WTC11 (cell line): ENCODE measurements around the gene LRRC8D. TPM values are rescaled to one million over a fixed set of nuclear protein-coding genes. Genes with fewer than 3 reads are reported as not detected.

Experiments
- ATAC-seq: fragments of 200-7000 bp; cut with Tn5 transposase; 2 replicates; pipeline ENCODE4 v1.10.0; 2021; ENCODE audit warnings: mild to moderate bottlenecking, moderate library complexity
- CTCF ChIA-PET: fragments of 300-600 bp; sonication (Branson Sonifier 250); formaldehyde crosslinking; loops from one replicate; lab custom pipeline; 2021; ENCODE audit warnings: antibody characterized with exemption; lab: Charles Lee
- POLR2A ChIA-PET: fragments of 350-600 bp; sonication (Branson Sonifier 250); formaldehyde crosslinking; loops from one replicate; lab custom pipeline; 2021; ENCODE audit warnings: antibody characterized with exemption; lab: Charles Lee
- DNase-seq: peaks from one replicate; pipeline ENCODE4 v3.0.0; 2021; ENCODE audit warnings: low spot score
- H3K27ac Mint-ChIP-seq: 2 replicates; pipeline ENCODE4 v1.8.0; 2021; ENCODE audit warnings: mixed read lengths
- H3K27me3 Mint-ChIP-seq: 2 replicates; pipeline ENCODE4 v1.8.0; 2021; ENCODE audit warnings: low read depth, mild to moderate bottlenecking, moderate library complexity, mixed read lengths
- H3K36me3 Mint-ChIP-seq: 2 replicates; pipeline ENCODE4 v1.8.0; 2021; ENCODE audit warnings: mixed read lengths
- H3K4me1 Mint-ChIP-seq: 2 replicates; pipeline ENCODE4 v1.8.0; 2022; ENCODE audit warnings: mixed read lengths
- H3K4me3 Mint-ChIP-seq: 2 replicates; pipeline ENCODE4 v1.8.0; 2021; ENCODE audit warnings: mild to moderate bottlenecking, moderate library complexity, mixed read lengths
- H3K9me3 Mint-ChIP-seq: 2 replicates; pipeline ENCODE4 v1.8.0; 2021; ENCODE audit warnings: mixed read lengths
- ARID4B ChIP-seq: sonication (generic); formaldehyde crosslinking; IDR thresholded peaks from 2 replicates; pipeline ENCODE4 v1.8.0; 2023; ENCODE audit warnings: missing genetic modification reagents, mild to moderate bottlenecking, borderline replicate concordance
- ATF2 ChIP-seq: sonication (generic); formaldehyde crosslinking; IDR thresholded peaks from 2 replicates; pipeline ENCODE4 v1.8.1; 2022; ENCODE audit warnings: low read depth, missing genetic modification reagents, borderline replicate concordance
- ATF3 ChIP-seq: sonication (generic); formaldehyde crosslinking; conservative IDR thresholded peaks from 2 replicates; pipeline ENCODE4 v1.8.1; 2022; ENCODE audit warnings: mild to moderate bottlenecking, missing genetic modification reagents
- EMX1 ChIP-seq: fragments of 250-450 bp; sonication (Bioruptor Pico); IDR thresholded peaks from 2 replicates; pipeline ENCODE4 v1.8.0; 2021; ENCODE audit warnings: mild to moderate bottlenecking
- FOXK1 ChIP-seq: sonication (generic); formaldehyde crosslinking; IDR thresholded peaks from 2 replicates; pipeline ENCODE4 v1.8.0; 2022; ENCODE audit warnings: mild to moderate bottlenecking, moderate library complexity, missing genetic modification reagents
- FOXP1 ChIP-seq: sonication (generic); formaldehyde crosslinking; IDR thresholded peaks from 2 replicates; pipeline ENCODE4 v1.8.0; 2022; ENCODE audit warnings: missing genetic modification reagents, mild to moderate bottlenecking, moderate library complexity, borderline replicate concordance
- GABPB1 ChIP-seq: sonication (generic); formaldehyde crosslinking; IDR thresholded peaks from 2 replicates; pipeline ENCODE4 v1.8.1; 2023; ENCODE audit warnings: mild to moderate bottlenecking, missing genetic modification reagents
- KAT7 ChIP-seq: sonication (generic); formaldehyde crosslinking; IDR thresholded peaks from 2 replicates; pipeline ENCODE4 v1.8.1; 2023; ENCODE audit warnings: missing genetic modification reagents, mild to moderate bottlenecking, borderline replicate concordance
- NFE2L1 ChIP-seq: sonication (generic); formaldehyde crosslinking; IDR thresholded peaks from 2 replicates; pipeline ENCODE4 v1.8.1; 2023; ENCODE audit warnings: missing genetic modification reagents
- NR1H2 ChIP-seq: sonication (generic); formaldehyde crosslinking; IDR thresholded peaks from 2 replicates; pipeline ENCODE4 v1.9.0; 2021; ENCODE audit warnings: mild to moderate bottlenecking, moderate library complexity, missing genetic modification reagents
- PRDM15 ChIP-seq: sonication (generic); formaldehyde crosslinking; IDR thresholded peaks from 2 replicates; pipeline ENCODE4 v1.8.0; 2022; ENCODE audit warnings: missing genetic modification reagents
- RORB ChIP-seq: fragments of 250-450 bp; sonication (Bioruptor Pico); IDR thresholded peaks from 2 replicates; pipeline ENCODE4 v1.9.0; 2021; ENCODE audit warnings: mild to moderate bottlenecking
- SMAD4 ChIP-seq: sonication (generic); formaldehyde crosslinking; IDR thresholded peaks from 2 replicates; pipeline ENCODE4 v1.8.0; 2022; ENCODE audit warnings: mild to moderate bottlenecking, missing genetic modification reagents
- total RNA-seq: library from RNA; stranded (reverse); gene quantifications from 3 replicates; pipeline ENCODE4 v1.2.3, GENCODE V29; 2021
- TF ChIP-seq, protein P1 (sequence below): sonication (generic); formaldehyde crosslinking; IDR thresholded peaks from 2 replicates; pipeline ENCODE4 v1.8.1; 2023; ENCODE audit warnings: mild to moderate bottlenecking, missing genetic modification reagents
- TF ChIP-seq, protein P2 (sequence below): fragments of 250-450 bp; sonication (Bioruptor Pico); IDR thresholded peaks from 2 replicates; pipeline ENCODE4 v1.9.0; 2021; ENCODE audit warnings: mild to moderate bottlenecking, borderline replicate concordance
- TF ChIP-seq, protein P3 (sequence below): fragments of 250-450 bp; sonication (Bioruptor Pico); IDR thresholded peaks from 2 replicates; pipeline ENCODE4 v2.1.2; 2022; ENCODE audit warnings: mild to moderate bottlenecking, moderate library complexity

The LRRC8D gene
- total RNA-seq, 1 experiment from 2014 or later: 42.6 TPM

GRCh38 chr1:89957107-89957506, 136.3 kb downstream of the LRRC8D start:
- H3K27me3 Mint-ChIP-seq: no peaks in the 10 kb centered on the region; the same call in 1 of the 2 replicates
- no peak for TF ChIP-seq GABPB1
- no peak for TF ChIP-seq FOXP1 (CRISPR knock-in tag)
- TF ChIP-seq, protein P1, sequence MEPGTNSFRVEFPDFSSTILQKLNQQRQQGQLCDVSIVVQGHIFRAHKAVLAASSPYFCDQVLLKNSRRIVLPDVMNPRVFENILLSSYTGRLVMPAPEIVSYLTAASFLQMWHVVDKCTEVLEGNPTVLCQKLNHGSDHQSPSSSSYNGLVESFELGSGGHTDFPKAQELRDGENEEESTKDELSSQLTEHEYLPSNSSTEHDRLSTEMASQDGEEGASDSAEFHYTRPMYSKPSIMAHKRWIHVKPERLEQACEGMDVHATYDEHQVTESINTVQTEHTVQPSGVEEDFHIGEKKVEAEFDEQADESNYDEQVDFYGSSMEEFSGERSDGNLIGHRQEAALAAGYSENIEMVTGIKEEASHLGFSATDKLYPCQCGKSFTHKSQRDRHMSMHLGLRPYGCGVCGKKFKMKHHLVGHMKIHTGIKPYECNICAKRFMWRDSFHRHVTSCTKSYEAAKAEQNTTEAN (CRISPR knock-in tag): no peak
- no peak for TF ChIP-seq EMX1 (CRISPR knock-in tag)
- no peak for TF ChIP-seq KAT7
- no peak for TF ChIP-seq ATF3
- peaks cover 33% of the 10 kb centered on the region for H3K4me1 Mint-ChIP-seq
- peak overlapping the region; percentile 13; the same call in 1 of the 2 replicates for H3K27ac Mint-ChIP-seq
- no peak overlapping the region for H3K4me3 Mint-ChIP-seq
- CTCF ChIA-PET: no interaction called here
- H3K36me3 Mint-ChIP-seq: peaks cover 8% of the 10 kb centered on the region
- POLR2A ChIA-PET: no interaction called here
- DNase-seq: no peak
- peaks cover 13% of the 10 kb centered on the region for H3K9me3 Mint-ChIP-seq
- ATAC-seq: no peak

- Mint-ChIP-seq H3K9me3 (peaks cover 17% of the 10 kb centered on the region), H3K4me3 (no peak overlapping the region), H3K36me3 (peaks cover 8% of the 10 kb centered on the region), H3K4me1 (peaks cover 24% of the 10 kb centered on the region), H3K27ac (no peak overlapping the region), H3K27me3 (no peaks in the 10 kb centered on the region; the same call in none of the 2 replicates)
- no peak for ATAC-seq
- no peak for DNase-seq
- ChIA-PET CTCF (interaction anchor here (1.7 kb wide), 1 partner anchor 116 kb away, joined by 3 read pairs; no protein-coding TSS in a partner anchor), POLR2A (no interaction called here)
- TF ChIP-seq NR1H2 (CRISPR knock-in tag) (no peak), NFE2L1 (CRISPR knock-in tag) (no peak), ATF2 (CRISPR knock-in tag) (no peak), RORB (no peak), FOXK1 (CRISPR knock-in tag) (no peak), PRDM15 (CRISPR knock-in tag) (no peak), SMAD4 (CRISPR knock-in tag) (no peak), ARID4B (CRISPR knock-in tag) (no peak)
- TF ChIP-seq, protein P2, sequence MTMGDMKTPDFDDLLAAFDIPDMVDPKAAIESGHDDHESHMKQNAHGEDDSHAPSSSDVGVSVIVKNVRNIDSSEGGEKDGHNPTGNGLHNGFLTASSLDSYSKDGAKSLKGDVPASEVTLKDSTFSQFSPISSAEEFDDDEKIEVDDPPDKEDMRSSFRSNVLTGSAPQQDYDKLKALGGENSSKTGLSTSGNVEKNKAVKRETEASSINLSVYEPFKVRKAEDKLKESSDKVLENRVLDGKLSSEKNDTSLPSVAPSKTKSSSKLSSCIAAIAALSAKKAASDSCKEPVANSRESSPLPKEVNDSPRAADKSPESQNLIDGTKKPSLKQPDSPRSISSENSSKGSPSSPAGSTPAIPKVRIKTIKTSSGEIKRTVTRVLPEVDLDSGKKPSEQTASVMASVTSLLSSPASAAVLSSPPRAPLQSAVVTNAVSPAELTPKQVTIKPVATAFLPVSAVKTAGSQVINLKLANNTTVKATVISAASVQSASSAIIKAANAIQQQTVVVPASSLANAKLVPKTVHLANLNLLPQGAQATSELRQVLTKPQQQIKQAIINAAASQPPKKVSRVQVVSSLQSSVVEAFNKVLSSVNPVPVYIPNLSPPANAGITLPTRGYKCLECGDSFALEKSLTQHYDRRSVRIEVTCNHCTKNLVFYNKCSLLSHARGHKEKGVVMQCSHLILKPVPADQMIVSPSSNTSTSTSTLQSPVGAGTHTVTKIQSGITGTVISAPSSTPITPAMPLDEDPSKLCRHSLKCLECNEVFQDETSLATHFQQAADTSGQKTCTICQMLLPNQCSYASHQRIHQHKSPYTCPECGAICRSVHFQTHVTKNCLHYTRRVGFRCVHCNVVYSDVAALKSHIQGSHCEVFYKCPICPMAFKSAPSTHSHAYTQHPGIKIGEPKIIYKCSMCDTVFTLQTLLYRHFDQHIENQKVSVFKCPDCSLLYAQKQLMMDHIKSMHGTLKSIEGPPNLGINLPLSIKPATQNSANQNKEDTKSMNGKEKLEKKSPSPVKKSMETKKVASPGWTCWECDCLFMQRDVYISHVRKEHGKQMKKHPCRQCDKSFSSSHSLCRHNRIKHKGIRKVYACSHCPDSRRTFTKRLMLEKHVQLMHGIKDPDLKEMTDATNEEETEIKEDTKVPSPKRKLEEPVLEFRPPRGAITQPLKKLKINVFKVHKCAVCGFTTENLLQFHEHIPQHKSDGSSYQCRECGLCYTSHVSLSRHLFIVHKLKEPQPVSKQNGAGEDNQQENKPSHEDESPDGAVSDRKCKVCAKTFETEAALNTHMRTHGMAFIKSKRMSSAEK (CRISPR knock-in tag): no peak
- TF ChIP-seq, protein P3, sequence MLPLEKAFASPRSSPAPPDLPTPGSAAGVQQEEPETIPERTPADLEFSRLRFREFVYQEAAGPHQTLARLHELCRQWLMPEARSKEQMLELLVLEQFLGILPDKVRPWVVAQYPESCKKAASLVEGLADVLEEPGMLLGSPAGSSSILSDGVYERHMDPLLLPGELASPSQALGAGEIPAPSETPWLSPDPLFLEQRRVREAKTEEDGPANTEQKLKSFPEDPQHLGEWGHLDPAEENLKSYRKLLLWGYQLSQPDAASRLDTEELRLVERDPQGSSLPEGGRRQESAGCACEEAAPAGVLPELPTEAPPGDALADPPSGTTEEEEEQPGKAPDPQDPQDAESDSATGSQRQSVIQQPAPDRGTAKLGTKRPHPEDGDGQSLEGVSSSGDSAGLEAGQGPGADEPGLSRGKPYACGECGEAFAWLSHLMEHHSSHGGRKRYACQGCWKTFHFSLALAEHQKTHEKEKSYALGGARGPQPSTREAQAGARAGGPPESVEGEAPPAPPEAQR: no peak
These were observed 138.2 kb downstream of the LRRC8D start for GRCh38 chr1:89958851-89959654.
